HEK293T (cell line): Measurements from ENCODE around the gene PLCB4.
"Not testable (repeated sequence)": the region's sequence is repeated elsewhere in the genome, so short reads cannot be mapped to it uniquely, and the experiment has no call there.

Source experiments
- CTCF ChIA-PET: fragments of 350-600 bp; formaldehyde crosslinking; extraction: SDS; loops from one replicate; lab custom pipeline; 2021; ENCODE audit warnings: antibody characterized with exemption, inconsistent platforms; lab: Yijun Ruan, JAX
- POLR2A ChIA-PET: fragments of 350-600 bp; formaldehyde crosslinking; extraction: SDS; loops from one replicate; lab custom pipeline; 2020; ENCODE audit warnings: antibody characterized with exemption, inconsistent platforms; lab: Yijun Ruan, JAX
- DNase-seq: peaks from one replicate; pipeline ENCODE4 v3.0.0; 2012; ENCODE audit warnings: mixed read lengths; ENCODE audit errors: extremely low spot score
- ARNT ChIP-seq: fragments of 450-650 bp; IDR thresholded peaks from 2 replicates; pipeline ENCODE4 v1.6.1; 2017; ENCODE audit warnings: mild to moderate bottlenecking
- BHLHE40 ChIP-seq: fragments of 450-650 bp; IDR thresholded peaks from 2 replicates; pipeline ENCODE4 v1.6.1; 2016; ENCODE audit warnings: mild to moderate bottlenecking, moderate library complexity, borderline replicate concordance
- CTBP1 ChIP-seq: fragments of 450-650 bp; IDR thresholded peaks from 2 replicates; pipeline ENCODE4 v1.6.1; 2016; ENCODE audit warnings: borderline replicate concordance
- ELF4 ChIP-seq: fragments of 450-650 bp; IDR thresholded peaks from 2 replicates; pipeline ENCODE4 v1.6.1; 2017; ENCODE audit warnings: antibody characterized with exemption
- FOXA1 ChIP-seq: fragments of 450-650 bp; IDR thresholded peaks from 2 replicates; pipeline ENCODE4 v1.6.1; 2016; ENCODE audit warnings: mild to moderate bottlenecking
- FOXK2 ChIP-seq: fragments of 450-650 bp; IDR thresholded peaks from 2 replicates; pipeline ENCODE4 v1.6.1; 2016; ENCODE audit warnings: mild to moderate bottlenecking
- FOXM1 ChIP-seq: fragments of 450-650 bp; IDR thresholded peaks from 2 replicates; pipeline ENCODE4 v1.6.1; 2017; ENCODE audit warnings: mild to moderate bottlenecking, borderline replicate concordance
- HDGF ChIP-seq: fragments of 450-650 bp; IDR thresholded peaks from 2 replicates; pipeline ENCODE4 v1.6.1; 2017; ENCODE audit warnings: antibody characterized with exemption, borderline replicate concordance
- L3MBTL2 ChIP-seq: fragments of 450-650 bp; conservative IDR thresholded peaks from 2 replicates; pipeline ENCODE4 v1.6.1; 2016; ENCODE audit warnings: mild to moderate bottlenecking
- LEF1 ChIP-seq: fragments of 450-650 bp; IDR thresholded peaks from 2 replicates; pipeline ENCODE4 v1.6.1; 2017; ENCODE audit warnings: mild to moderate bottlenecking, borderline replicate concordance
- NFRKB ChIP-seq: fragments of 450-650 bp; IDR thresholded peaks from 2 replicates; pipeline ENCODE4 v1.6.1; 2016; ENCODE audit warnings: mild to moderate bottlenecking, moderate library complexity
- PKNOX1 ChIP-seq: fragments of 450-650 bp; IDR thresholded peaks from 2 replicates; pipeline ENCODE4 v1.6.1; 2016
- SP1 ChIP-seq: fragments of 450-650 bp; IDR thresholded peaks from 2 replicates; pipeline ENCODE4 v1.6.1; 2017
- SUZ12 ChIP-seq: fragments of 450-650 bp; IDR thresholded peaks from 2 replicates; pipeline ENCODE4 v1.6.1; 2016; ENCODE audit warnings: mild to moderate bottlenecking
- TARDBP ChIP-seq: fragments of 450-650 bp; IDR thresholded peaks from 2 replicates; pipeline ENCODE4 v1.6.1; 2016
- ZNF384 ChIP-seq: fragments of 450-650 bp; IDR thresholded peaks from 2 replicates; pipeline ENCODE4 v1.6.1; 2016

PLCB4 gene

GRCh38 chr20:9149796-9150195, 80.9 kb downstream of the PLCB4 start:
- ChIA-PET POLR2A (no interaction called here), CTCF (no interaction called here)
- TF ChIP-seq NFRKB (no peak), CTBP1 (no peak), SP1 (no peak), ARNT (no peak), L3MBTL2 (no peak), FOXM1 (no peak), BHLHE40 (no peak), LEF1 (no peak), FOXA1 (no peak), TARDBP (no peak), FOXK2 (no peak), HDGF (no peak), ELF4 (no peak), PKNOX1 (no peak), SUZ12 (no peak), ZNF384 (no peak)
- DNase-seq: no peak

DNA sequence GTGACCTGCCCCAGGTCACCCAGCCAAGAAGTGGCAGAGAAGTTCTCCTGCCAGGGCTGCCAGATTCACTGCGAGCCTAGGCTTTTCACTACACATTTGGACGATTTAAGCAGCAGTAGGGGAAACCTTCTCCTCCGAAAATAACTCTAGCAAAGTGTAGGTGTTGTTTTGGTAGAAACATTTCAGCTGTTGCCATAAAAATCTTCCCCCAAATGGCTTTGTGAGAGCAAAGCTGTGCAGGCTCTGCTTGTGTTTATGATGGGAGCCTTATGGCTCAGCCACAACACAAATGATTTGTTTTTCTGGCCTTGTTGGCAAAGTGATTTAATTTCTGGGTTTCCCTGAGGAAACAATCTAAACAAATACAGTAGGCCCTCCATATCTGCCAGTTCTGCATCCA, 81.8 kb downstream of the PLCB4 start:
- POLR2A ChIA-PET: no interaction called here
- TF ChIP-seq NFRKB (no peak), FOXA1 (no peak), ZNF384 (no peak), CTBP1 (no peak), BHLHE40 (no peak), LEF1 (no peak), FOXK2 (no peak)
- DNase-seq: no peak
- CTCF ChIA-PET: no interaction called here

DNA sequence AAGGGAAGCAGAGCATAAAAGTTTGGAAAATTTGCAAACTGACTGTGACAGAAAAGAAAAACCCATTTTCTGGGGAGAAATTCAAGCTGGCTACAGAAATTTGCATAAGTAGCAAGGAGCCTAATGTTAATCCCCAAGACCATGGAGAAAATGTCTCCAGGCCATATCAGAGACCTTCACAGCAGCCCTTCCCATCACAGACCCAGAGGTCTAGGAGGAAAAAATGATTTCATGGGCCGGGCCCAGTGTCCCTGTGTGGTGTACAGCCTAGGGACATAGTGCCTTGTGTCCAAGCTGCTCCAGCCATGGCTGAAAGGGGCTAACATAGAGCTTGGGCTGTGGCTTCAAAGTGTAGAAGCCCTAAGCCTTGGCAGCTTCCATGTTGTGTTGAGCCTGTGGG, 83.3 kb downstream of the PLCB4 start:
- CTCF ChIA-PET, POLR2A ChIA-PET, DNase-seq: not testable (repeated sequence)

GRCh38 chr20:9154464-9155024, 85.7 kb downstream of the PLCB4 start:
- TF ChIP-seq SP1 (no peak), NFRKB (no peak), HDGF (no peak), CTBP1 (no peak), FOXM1 (no peak), BHLHE40 (no peak), FOXA1 (no peak), ARNT (no peak), SUZ12 (no peak), ZNF384 (no peak), ELF4 (no peak), PKNOX1 (no peak), L3MBTL2 (no peak), TARDBP (no peak), FOXK2 (no peak), LEF1 (no peak)
- CTCF ChIA-PET: no interaction called here
- DNase-seq: no peak
- POLR2A ChIA-PET: no interaction called here

- POLR2A ChIA-PET: interaction anchor here (0.8 kb wide), 1 partner anchor 14 kb away, joined by 3 read pairs; no protein-coding TSS in a partner anchor
- TF ChIP-seq FOXM1: no peak
- TF ChIP-seq L3MBTL2: no peak
- TF ChIP-seq PKNOX1: no peak
- no peak for TF ChIP-seq LEF1
- CTCF ChIA-PET: no interaction called here
- DNase-seq: no peak
Observed at GRCh38 chr20:9156529-9157280, 87.8 kb downstream of the PLCB4 start.

DNA sequence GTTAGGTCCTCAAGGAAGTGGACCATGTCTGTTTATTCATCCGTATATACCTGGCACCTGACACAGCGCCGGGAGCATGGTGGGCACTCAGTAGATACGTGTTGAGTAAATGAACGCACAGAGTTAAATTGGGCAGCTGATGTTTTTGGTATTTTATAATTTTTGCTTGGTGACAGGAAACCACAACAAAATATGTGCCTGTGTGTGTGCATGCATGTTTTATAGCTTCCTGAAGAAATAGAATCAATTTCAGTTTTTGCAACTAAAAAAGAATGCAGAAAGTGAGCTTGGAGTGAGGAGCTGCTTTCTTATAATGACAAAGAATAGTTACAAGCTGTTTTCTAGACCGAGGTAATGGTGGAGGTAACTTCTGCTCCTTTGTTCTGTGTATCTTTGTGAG, 91.4 kb downstream of the PLCB4 start:
- no peak for DNase-seq
- CTCF ChIA-PET: no interaction called here
- POLR2A ChIA-PET: no interaction called here
- TF ChIP-seq ARNT: no peak
- TF ChIP-seq ELF4: no peak
- TF ChIP-seq FOXA1: no peak
- no peak for TF ChIP-seq BHLHE40
- TF ChIP-seq PKNOX1: no peak
- no peak for TF ChIP-seq L3MBTL2
- TF ChIP-seq LEF1: no peak
